ENCODE data around the gene TMPRSS11D. TPM values are rescaled to one million over a fixed set of nuclear protein-coding genes. Genes with fewer than 3 reads are reported as not detected.

The TMPRSS11D gene
- total and polyA plus RNA-seq, 2 of the 13 experiments (the other 11 are each of a cell fraction or from before 2014, with no cell fraction given), result not detected

DNA sequence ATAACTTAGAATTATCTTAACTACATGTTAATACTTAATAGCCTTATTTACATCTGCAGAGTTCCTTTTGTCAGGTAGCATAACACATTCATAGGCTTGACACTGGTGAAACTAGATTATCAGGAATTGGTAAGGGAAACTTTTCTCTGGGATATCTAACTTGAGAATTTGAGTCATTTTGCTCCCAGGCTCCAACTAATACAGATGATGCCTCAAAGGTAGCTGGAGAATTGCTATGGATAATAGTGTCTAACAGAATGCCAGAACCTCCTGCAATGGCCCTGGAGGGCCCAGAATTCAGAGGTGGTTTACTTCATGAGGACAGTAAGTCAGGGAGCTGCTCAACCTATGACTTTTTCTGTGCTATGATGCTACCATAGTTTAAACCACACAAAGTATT, 13.9 kb upstream of the TMPRSS11D start:
- Histone ChIP-seq H3K9ac (ENCODE audit: insufficient read depth, low read depth, low read length) (no peak overlapping the region), H3K27ac (ENCODE audit: extremely low read length, insufficient read depth, low read length) (no peak overlapping the region), H3K9me3 (ENCODE audit: low read length) (no peaks in the 10 kb centered on the region), H2AFZ (ENCODE audit: low read length) (no peak overlapping the region), H4K20me1 (ENCODE audit: insufficient read depth, low read length) (no peaks in the 10 kb centered on the region), H3K27me3 (ENCODE audit: control insufficient read depth in 1 of 2, insufficient read depth in 2 of 2, low read length in 2 of 2) (no peaks in the 10 kb centered on the region), H3K4me3 (replicated peaks in 1 of 3; ENCODE audit: insufficient read depth in 1 of 3, low read depth in 2 of 3, low read length in 3 of 3) (no peak overlapping the region), H3K36me3 (replicated peaks in 1 of 2; ENCODE audit: control insufficient read depth in 1 of 2, insufficient read depth in 2 of 2, low read length in 2 of 2) (no peaks in the 10 kb centered on the region), H3K4me2 (ENCODE audit: low read depth, low read length) (no peak overlapping the region), H3K79me2 (ENCODE audit: insufficient read depth, low read length) (no peaks in the 10 kb centered on the region), H3K4me1 (ENCODE audit: insufficient read depth, low read length) (no peaks in the 10 kb centered on the region)
- BruUV-seq (replicated peaks), result no TSS peak
- intact Hi-C loops (cut with micrococcal nuclease; ENCODE audit: unreplicated experiment), result no loop called here
- ATAC-seq (no peak), DNase-seq (ENCODE audit: low spot score) (no peak), FAIRE-seq (no peak)
- CTCF ChIA-PET (ENCODE audit: low intra/inter-chr PET ratio, low total read pairs), result no interaction called here
- POLR2A ChIA-PET, result no interaction called here
- TF ChIP-seq CREB3 (CRISPR knock-in tag; IDR thresholded peaks at IDR 0.05) (no peak), NR3C1 (CRISPR knock-in tag; IDR thresholded peaks at IDR 0.05) (no peak), ZNF614 (CRISPR knock-in tag; IDR thresholded peaks at IDR 0.05; ENCODE audit: borderline replicate concordance) (no peak), ZBTB49 (CRISPR knock-in tag; IDR thresholded peaks at IDR 0.05; ENCODE audit: borderline replicate concordance) (no peak), MEF2D (CRISPR knock-in tag; IDR thresholded peaks at IDR 0.05) (no peak), NCOA2 (CRISPR knock-in tag; IDR thresholded peaks at IDR 0.05) (no peak), ZNF33B (CRISPR knock-in tag; IDR thresholded peaks at IDR 0.05) (no peak), ZNF639 (CRISPR knock-in tag; conservative IDR thresholded peaks at IDR 0.05) (no peak), ZFP36L1 (CRISPR knock-in tag; IDR thresholded peaks at IDR 0.05) (no peak), ZNF225 (CRISPR knock-in tag; IDR thresholded peaks at IDR 0.05) (no peak), RELA (CRISPR knock-in tag; IDR thresholded peaks at IDR 0.05) (no peak)
- TF ChIP-seq, protein P1, sequence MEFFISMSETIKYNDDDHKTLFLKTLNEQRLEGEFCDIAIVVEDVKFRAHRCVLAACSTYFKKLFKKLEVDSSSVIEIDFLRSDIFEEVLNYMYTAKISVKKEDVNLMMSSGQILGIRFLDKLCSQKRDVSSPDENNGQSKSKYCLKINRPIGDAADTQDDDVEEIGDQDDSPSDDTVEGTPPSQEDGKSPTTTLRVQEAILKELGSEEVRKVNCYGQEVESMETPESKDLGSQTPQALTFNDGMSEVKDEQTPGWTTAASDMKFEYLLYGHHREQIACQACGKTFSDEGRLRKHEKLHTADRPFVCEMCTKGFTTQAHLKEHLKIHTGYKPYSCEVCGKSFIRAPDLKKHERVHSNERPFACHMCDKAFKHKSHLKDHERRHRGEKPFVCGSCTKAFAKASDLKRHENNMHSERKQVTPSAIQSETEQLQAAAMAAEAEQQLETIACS (CRISPR knock-in tag; IDR thresholded peaks at IDR 0.05), result no peak
- TF ChIP-seq, protein P2, sequence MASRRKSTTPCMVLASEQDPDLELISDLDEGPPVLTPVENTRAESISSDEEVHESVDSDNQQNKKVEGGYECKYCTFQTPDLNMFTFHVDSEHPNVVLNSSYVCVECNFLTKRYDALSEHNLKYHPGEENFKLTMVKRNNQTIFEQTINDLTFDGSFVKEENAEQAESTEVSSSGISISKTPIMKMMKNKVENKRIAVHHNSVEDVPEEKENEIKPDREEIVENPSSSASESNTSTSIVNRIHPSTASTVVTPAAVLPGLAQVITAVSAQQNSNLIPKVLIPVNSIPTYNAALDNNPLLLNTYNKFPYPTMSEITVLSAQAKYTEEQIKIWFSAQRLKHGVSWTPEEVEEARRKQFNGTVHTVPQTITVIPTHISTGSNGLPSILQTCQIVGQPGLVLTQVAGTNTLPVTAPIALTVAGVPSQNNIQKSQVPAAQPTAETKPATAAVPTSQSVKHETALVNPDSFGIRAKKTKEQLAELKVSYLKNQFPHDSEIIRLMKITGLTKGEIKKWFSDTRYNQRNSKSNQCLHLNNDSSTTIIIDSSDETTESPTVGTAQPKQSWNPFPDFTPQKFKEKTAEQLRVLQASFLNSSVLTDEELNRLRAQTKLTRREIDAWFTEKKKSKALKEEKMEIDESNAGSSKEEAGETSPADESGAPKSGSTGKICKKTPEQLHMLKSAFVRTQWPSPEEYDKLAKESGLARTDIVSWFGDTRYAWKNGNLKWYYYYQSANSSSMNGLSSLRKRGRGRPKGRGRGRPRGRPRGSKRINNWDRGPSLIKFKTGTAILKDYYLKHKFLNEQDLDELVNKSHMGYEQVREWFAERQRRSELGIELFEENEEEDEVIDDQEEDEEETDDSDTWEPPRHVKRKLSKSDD (CRISPR knock-in tag; IDR thresholded peaks at IDR 0.05; ENCODE audit: low read depth), result no peak
- in situ Hi-C loops (cut with HindIII; ENCODE audit: extremely low pct_ligation_motif_present, low pct_unique_long_range_greater_than_20kb), result no loop called here
